H9 (cell line): Measurements from ENCODE around the gene DTNBP1. TPM values are rescaled to one million over a fixed set of nuclear protein-coding genes. Genes with fewer than 3 reads are reported as not detected.

Experiments
- DNase-seq: peaks from one replicate; pipeline ENCODE4 v3.0.0-alpha.2; 2017
- H2AFZ ChIP-seq: one replicate; pipeline ENCODE4 v1.6.1; 2013; ENCODE audit warnings: mild to moderate bottlenecking, low read length, control low read depth, moderate library complexity
- H2AK5ac ChIP-seq: 2 replicates; pipeline ENCODE4 v1.6.1; 2013; ENCODE audit warnings: low read length, control low read depth, mixed read lengths; ENCODE audit not compliant: insufficient read length
- H2BK120ac ChIP-seq: one replicate; pipeline ENCODE4 v1.6.1; 2013; ENCODE audit warnings: low read depth, mild to moderate bottlenecking, low read length, control low read depth, inconsistent platforms; ENCODE audit not compliant: poor library complexity, severe bottlenecking
- H2BK12ac ChIP-seq: 2 replicates; pipeline ENCODE4 v1.6.1; 2013; ENCODE audit warnings: low read length, control low read depth, mixed read lengths, low read depth; ENCODE audit not compliant: insufficient read length
- H2BK15ac ChIP-seq: 2 replicates; pipeline ENCODE4 v1.6.1; 2013; ENCODE audit warnings: low read depth, low read length, control low read depth
- H2BK20ac ChIP-seq: one replicate; pipeline ENCODE4 v1.6.1; 2013; ENCODE audit warnings: low read depth, mild to moderate bottlenecking, low read length, control low read depth, inconsistent platforms; ENCODE audit not compliant: poor library complexity, severe bottlenecking
- H2BK5ac ChIP-seq: 2 replicates; pipeline ENCODE4 v1.6.1; 2013; ENCODE audit warnings: low read length, control low read depth, mixed read lengths; ENCODE audit not compliant: insufficient read length
- H3K14ac ChIP-seq: 2 replicates; pipeline ENCODE4 v1.6.1; 2013; ENCODE audit warnings: low read length, control low read depth; ENCODE audit not compliant: insufficient read depth
- H3K18ac ChIP-seq: 2 replicates; pipeline ENCODE4 v1.6.1; 2013; ENCODE audit warnings: low read depth, mild to moderate bottlenecking, mixed read lengths, low read length, control low read depth; ENCODE audit not compliant: insufficient read length
- H3K23ac ChIP-seq: 2 replicates; pipeline ENCODE4 v1.6.1; 2013; ENCODE audit warnings: low read length, control low read depth, mixed read lengths, low read depth; ENCODE audit not compliant: insufficient read length
- H3K23me2 ChIP-seq: 2 replicates; pipeline ENCODE4 v1.6.1; 2013; ENCODE audit warnings: low read depth, mild to moderate bottlenecking, mixed read lengths, low read length, control low read depth; ENCODE audit not compliant: insufficient read length, poor library complexity, severe bottlenecking
- H3K27ac ChIP-seq: 2 replicates; pipeline ENCODE4 v1.5.1; 2013; ENCODE audit warnings: low read length, control low read depth, mixed read lengths, low read depth; ENCODE audit not compliant: insufficient read length
- H3K27me3 ChIP-seq: 2 replicates; pipeline ENCODE4 v1.6.1; 2013; ENCODE audit warnings: low read length, control low read depth, inconsistent platforms; ENCODE audit not compliant: insufficient read depth
- H3K4ac ChIP-seq: 2 replicates; pipeline ENCODE4 v1.6.1; 2013; ENCODE audit warnings: low read depth, mild to moderate bottlenecking, control low read depth, inconsistent platforms, low read length, moderate library complexity
- H3K4me1 ChIP-seq: 2 replicates; pipeline ENCODE4 v1.6.1; 2013; ENCODE audit warnings: low read length, control low read depth, inconsistent platforms; ENCODE audit not compliant: insufficient read depth
- H3K4me2 ChIP-seq: 2 replicates; pipeline ENCODE4 v1.6.1; 2013; ENCODE audit warnings: low read length, control low read depth, mixed read lengths; ENCODE audit not compliant: insufficient read length, insufficient read depth
- H3K56ac ChIP-seq: 2 replicates; pipeline ENCODE4 v1.6.1; 2013; ENCODE audit warnings: low read depth, mild to moderate bottlenecking, mixed read lengths, low read length, control low read depth; ENCODE audit not compliant: insufficient read length
- H3K79me1 ChIP-seq: 2 replicates; pipeline ENCODE4 v1.6.1; 2013; ENCODE audit warnings: low read depth, mild to moderate bottlenecking, moderate library complexity, low read length, control low read depth, inconsistent platforms; ENCODE audit not compliant: insufficient read depth, poor library complexity, severe bottlenecking
- H3K79me2 ChIP-seq: 2 replicates; pipeline ENCODE4 v1.6.1; 2013; ENCODE audit warnings: low read length, control low read depth, inconsistent platforms; ENCODE audit not compliant: insufficient read depth
- H3K9ac ChIP-seq: 2 replicates; pipeline ENCODE4 v1.6.1; 2013; ENCODE audit warnings: low read length, control low read depth, mixed read lengths; ENCODE audit not compliant: insufficient read length; ENCODE audit errors: extremely low read depth
- H3K9me3 ChIP-seq: one replicate; pipeline ENCODE4 v1.6.1; 2013; ENCODE audit warnings: low read depth, low read length, inconsistent platforms; ENCODE audit not compliant: control insufficient read depth
- H3T11ph ChIP-seq: one replicate; pipeline ENCODE4 v1.6.1; 2013; ENCODE audit warnings: mild to moderate bottlenecking, low read length, control low read depth, inconsistent platforms
- H4K20me1 ChIP-seq: one replicate; pipeline ENCODE4 v1.6.1; 2013; ENCODE audit not compliant: control insufficient read depth, insufficient read length, insufficient read depth
- H4K5ac ChIP-seq: 2 replicates; pipeline ENCODE4 v1.6.1; 2013; ENCODE audit warnings: low read depth, mild to moderate bottlenecking, mixed read lengths, low read length, control low read depth; ENCODE audit not compliant: insufficient read length
- H4K8ac ChIP-seq: replicated peaks from 2 replicates; pipeline ENCODE4 v1.6.1; 2013; ENCODE audit warnings: low read length, control low read depth, mixed read lengths, low read depth; ENCODE audit not compliant: insufficient read length
- H4K91ac ChIP-seq: 2 replicates; pipeline ENCODE4 v1.6.1; 2013; ENCODE audit warnings: low read depth, mild to moderate bottlenecking, moderate library complexity, mixed read lengths, low read length, control low read depth; ENCODE audit not compliant: insufficient read length
- H3K27ac Mint-ChIP-seq, 3 experiments: 2 replicates in 2 of 3; 3 replicates in 1 of 3; pipeline ENCODE4 v1.8.0; 2020 to 2021; ENCODE audit warnings: mixed read lengths in 3 of 3, mild to moderate bottlenecking in 1 of 3, moderate library complexity in 1 of 3
- H3K27me3 Mint-ChIP-seq: 2 replicates; pipeline ENCODE4 v1.8.0; 2021; ENCODE audit warnings: low read depth, mild to moderate bottlenecking, moderate library complexity, mixed read lengths
- H3K36me3 Mint-ChIP-seq, 3 experiments: 2 replicates in 2 of 3; 3 replicates in 1 of 3; pipeline ENCODE4 v1.8.0; 2020 to 2021; ENCODE audit warnings: low read depth in 3 of 3, mixed read lengths in 3 of 3; ENCODE audit not compliant: insufficient read depth in 1 of 3
- H3K4me1 Mint-ChIP-seq, 2 experiments: 2 replicates each; pipeline ENCODE4 v1.8.0; 2020; ENCODE audit warnings: mixed read lengths in 2 of 2
- H3K4me3 Mint-ChIP-seq, 2 experiments: 2 replicates in 1 of 2; 3 replicates in 1 of 2; pipeline ENCODE4 v1.8.0; 2020 to 2021; ENCODE audit warnings: mild to moderate bottlenecking in 2 of 2, mixed read lengths in 2 of 2, moderate library complexity in 1 of 2
- H3K9me3 Mint-ChIP-seq, 2 experiments: 2 replicates in 1 of 2; 3 replicates in 1 of 2; pipeline ENCODE4 v1.8.0; 2020; ENCODE audit warnings: mild to moderate bottlenecking in 2 of 2, mixed read lengths in 2 of 2, moderate library complexity in 1 of 2
- WGBS: extraction: QIAGEN DNeasy Blood & Tissue Kit; methylation state at CpG from one replicate; pipeline ENCODE4 v1.1.7; 2013; ENCODE audit warnings: missing lambda C conversion rate, low lambda C conversion rate, mixed read lengths; ENCODE audit not compliant: insufficient read length; ENCODE audit errors: extremely low coverage; 5-methylcytosine and 5-hydroxymethylcytosine counted together
- total RNA-seq: library from RNA; stranded (reverse); gene quantifications from 2 replicates; pipeline ENCODE4 v1.2.1, GENCODE V29; 2021
- TF ChIP-seq, protein P1 (sequence below): fragments of 200-600 bp; sonication (generic); conservative IDR thresholded peaks from 3 replicates; pipeline ENCODE4 v1.8.0; 2021; ENCODE audit warnings: antibody characterized with exemption, mild to moderate bottlenecking

The DTNBP1 gene
- total RNA-seq, 1 experiment from 2014 or later, result 12.9 TPM

- Histone ChIP-seq H2BK20ac (no peak overlapping the region), H3K14ac (no peak overlapping the region), H2BK120ac (no peak overlapping the region), H4K8ac (no peak overlapping the region), H3K4me1 (no peaks in the 10 kb centered on the region; the same call in 1 of the 2 replicates), H3K56ac (no peak overlapping the region), H2AK5ac (no peak overlapping the region), H2BK15ac (no peak overlapping the region), H3K4me2 (no peak overlapping the region), H3K18ac (no peak overlapping the region), H2BK5ac (no peak overlapping the region), H3K27me3 (no peaks in the 10 kb centered on the region), H3T11ph (no peak overlapping the region), H3K9ac (no peak overlapping the region), H4K91ac (no peak overlapping the region), H2BK12ac (no peak overlapping the region), H2AFZ (no peak overlapping the region), H3K27ac (no peak overlapping the region), H4K5ac (no peak overlapping the region), H3K79me1 (no peaks in the 10 kb centered on the region), H3K23ac (no peak overlapping the region), H3K79me2 (no peaks in the 10 kb centered on the region), H3K23me2 (no peaks in the 10 kb centered on the region), H3K9me3 (no peaks in the 10 kb centered on the region), H3K4ac (no peak overlapping the region), H4K20me1 (no peaks in the 10 kb centered on the region)
- Mint-ChIP-seq H3K36me3 (peaks cover 0 to 6% (median 0%) of the 10 kb centered on the region in 3 experiments; a peak in 1 of 7 replicates), H3K27ac (no peak overlapping the region), H3K4me1 (peaks cover 25% of the 10 kb centered on the region in 2 experiments), H3K4me3 (no peak overlapping the region), H3K27me3 (no peaks in the 10 kb centered on the region), H3K9me3 (peaks cover 0 to 3% of the 10 kb centered on the region in 2 experiments; a peak in 2 of 5 replicates)
- DNase-seq, result no peak
- WGBS, result no CpG with 5 or more reads among the region's 1 CpG
- TF ChIP-seq, protein P1, sequence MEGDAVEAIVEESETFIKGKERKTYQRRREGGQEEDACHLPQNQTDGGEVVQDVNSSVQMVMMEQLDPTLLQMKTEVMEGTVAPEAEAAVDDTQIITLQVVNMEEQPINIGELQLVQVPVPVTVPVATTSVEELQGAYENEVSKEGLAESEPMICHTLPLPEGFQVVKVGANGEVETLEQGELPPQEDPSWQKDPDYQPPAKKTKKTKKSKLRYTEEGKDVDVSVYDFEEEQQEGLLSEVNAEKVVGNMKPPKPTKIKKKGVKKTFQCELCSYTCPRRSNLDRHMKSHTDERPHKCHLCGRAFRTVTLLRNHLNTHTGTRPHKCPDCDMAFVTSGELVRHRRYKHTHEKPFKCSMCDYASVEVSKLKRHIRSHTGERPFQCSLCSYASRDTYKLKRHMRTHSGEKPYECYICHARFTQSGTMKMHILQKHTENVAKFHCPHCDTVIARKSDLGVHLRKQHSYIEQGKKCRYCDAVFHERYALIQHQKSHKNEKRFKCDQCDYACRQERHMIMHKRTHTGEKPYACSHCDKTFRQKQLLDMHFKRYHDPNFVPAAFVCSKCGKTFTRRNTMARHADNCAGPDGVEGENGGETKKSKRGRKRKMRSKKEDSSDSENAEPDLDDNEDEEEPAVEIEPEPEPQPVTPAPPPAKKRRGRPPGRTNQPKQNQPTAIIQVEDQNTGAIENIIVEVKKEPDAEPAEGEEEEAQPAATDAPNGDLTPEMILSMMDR, result no peak
Measured at GRCh38 chr6:15582499-15582898, 80.3 kb downstream of the DTNBP1 start.
